Activated T-helper 1 cell treated with anti-CD3 and anti-CD28 coated beads, Interleukin-2, amount 50 U/mL, for 16 hours (primary cell): ENCODE data around the gene KMT5C.
A peak's percentile ranks its signal among the peaks of the same experiment; 100 is the strongest.

Source experiments
- DNase-seq, 2 donors: peaks; one replicate each; pipeline ENCODE4 v3.0.0-alpha.2; 2020; ENCODE audit warnings: low read depth in 1 of 2, low spot score in 1 of 2

Gene KMT5C

DNA sequence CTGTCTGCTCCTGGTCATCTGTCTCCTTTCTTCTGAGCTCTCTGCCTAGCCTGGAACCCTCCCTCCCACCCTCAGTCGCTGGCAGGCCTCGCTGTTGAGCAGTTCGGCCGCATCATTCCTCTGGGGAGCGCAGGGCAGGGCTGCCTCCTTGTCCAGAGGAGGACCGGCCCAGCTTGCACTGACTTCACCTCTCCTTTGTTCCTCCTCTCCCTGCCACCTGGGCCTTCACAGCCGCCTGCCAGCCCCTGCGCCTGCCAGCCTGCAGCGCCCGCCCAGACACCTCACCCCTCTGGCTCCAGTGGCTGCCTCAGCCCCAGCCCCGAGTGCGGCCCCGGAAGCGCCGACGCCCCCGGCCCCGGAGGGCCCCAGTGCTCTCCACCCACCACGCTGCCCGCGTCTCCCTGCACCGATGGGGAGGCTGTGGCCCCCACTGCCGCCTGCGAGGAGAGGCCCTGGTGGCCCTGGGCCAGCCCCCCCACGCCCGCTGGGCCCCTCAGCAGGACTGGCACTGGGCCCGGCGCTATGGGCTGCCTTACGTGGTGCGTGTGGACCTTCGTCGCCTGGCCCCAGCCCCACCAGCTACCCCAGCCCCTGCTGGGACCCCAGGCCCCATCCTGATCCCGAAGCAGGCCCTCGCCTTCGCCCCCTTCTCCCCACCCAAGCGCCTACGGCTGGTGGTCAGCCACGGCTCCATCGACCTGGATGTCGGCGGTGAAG is 7.2 kb downstream of the KMT5C start:
- DNase-seq: no peak

DNA sequence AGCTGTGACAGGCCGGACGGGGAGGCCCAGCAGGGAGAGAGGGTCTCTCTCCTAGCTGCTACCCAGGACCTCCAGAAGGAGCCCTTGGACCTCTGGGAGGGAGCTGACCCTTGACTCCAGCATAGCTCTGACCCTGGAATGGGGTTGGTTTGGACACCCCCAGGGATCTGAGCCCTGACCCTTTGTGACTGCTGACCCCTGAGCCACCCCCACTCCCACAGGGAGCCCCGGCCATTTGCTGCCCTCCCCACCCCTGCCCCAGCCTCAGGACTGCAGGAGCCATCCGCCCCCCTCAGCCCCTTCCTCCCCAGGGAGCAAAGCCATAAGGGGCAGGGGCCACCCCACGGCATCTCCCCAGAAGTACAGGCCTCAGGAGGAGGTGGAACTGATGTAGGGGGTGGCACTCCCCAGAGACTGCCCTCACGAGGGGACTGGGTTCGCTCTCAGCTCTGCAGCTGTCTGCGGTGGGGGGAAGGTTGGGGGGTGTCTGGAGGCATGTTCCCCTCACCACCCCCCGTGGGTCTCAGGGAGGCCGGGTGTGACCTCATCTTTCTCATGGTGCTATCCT is 7.8 kb downstream of the KMT5C start:
- DNase-seq: no peak

DNA sequence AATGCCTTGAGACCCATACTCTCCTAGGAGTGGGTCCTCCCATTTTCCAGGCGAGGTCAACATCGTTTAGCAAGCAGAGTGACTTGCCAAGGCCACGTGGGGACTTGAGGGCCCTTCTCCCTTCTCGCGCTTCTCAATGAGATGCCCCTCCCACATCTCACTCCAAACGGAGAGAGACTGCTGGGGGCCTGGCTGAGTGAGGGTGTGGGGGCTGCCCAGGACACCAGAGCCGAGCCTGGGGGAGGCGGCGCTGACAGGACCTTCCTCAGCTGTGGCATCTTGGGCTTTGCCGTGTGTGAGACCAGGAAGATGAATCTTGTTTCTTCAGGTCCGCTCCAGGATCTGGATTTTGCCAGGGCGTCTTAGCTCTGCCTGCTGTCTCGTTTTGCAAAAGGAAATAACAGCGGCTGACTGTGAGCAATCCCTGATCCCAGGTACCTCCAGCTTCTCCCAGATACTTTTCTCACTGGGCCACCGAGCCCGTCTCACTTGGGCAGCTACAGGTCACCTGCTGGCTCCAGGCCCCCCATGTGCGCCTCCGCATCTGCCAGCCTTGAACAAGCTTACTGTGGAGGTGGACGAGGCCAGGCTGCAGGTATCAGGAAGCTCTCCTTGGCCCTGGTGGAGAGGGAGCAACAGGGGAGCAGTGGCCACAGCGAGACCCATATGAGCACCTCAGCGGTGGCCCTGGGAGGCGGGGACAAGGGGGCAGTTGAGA is 8.8 kb downstream of the KMT5C start:
- DNase-seq: no peak

DNA sequence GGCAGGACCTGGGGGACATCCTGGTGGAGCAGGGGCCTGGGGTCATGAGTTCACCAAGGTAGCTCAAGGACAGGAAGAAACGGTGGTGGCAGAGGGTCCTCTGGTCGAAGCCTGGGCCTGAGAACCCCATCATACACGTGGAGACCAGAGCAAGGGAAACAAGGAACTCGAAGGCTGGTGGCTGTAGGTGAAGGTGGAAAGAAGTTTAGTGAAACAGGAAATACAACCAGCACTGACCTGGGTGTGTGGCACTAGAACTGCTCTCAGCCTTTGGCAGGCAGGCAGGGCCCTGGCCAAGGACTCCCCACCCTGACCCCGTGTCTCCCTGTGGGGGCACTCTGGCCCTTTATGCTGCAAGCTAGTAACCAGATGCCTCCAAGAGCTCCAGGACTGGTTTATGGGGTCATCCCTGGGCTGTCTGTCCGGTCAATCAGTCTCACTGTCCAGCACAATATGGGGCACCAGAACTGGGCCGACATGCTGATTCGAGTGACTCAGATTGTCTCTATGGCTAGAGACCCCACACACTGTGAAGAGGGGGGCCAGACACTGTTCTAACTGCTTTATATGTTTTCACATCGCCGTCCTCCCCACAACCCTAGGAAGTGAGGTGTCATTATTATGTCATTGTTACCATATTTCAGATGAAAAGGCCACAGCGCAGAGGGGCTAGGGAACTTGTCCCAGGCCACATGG is 11.1 kb downstream of the KMT5C start:
- no peak for DNase-seq

DNA sequence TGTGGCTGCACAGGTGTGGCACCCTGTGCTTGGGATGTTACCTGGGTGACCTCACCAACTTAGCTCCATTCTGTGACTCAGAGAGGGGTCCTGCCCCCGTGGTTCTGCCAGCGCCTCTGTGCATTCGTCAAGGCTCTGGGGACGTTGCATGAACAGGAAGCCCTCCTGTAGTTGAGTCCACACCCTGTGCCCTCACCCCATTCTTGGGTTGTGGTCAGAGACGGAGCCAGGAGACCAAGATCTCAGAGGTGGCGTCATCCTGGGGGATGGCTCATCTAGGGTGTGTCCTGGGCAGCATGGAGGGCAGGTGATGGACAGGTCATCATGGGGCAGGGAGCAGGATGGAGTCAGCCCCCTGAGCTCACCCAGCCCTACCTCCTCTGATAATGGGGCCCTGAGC is 12.4 kb downstream of the KMT5C start:
- DNase-seq: no peak

DNA sequence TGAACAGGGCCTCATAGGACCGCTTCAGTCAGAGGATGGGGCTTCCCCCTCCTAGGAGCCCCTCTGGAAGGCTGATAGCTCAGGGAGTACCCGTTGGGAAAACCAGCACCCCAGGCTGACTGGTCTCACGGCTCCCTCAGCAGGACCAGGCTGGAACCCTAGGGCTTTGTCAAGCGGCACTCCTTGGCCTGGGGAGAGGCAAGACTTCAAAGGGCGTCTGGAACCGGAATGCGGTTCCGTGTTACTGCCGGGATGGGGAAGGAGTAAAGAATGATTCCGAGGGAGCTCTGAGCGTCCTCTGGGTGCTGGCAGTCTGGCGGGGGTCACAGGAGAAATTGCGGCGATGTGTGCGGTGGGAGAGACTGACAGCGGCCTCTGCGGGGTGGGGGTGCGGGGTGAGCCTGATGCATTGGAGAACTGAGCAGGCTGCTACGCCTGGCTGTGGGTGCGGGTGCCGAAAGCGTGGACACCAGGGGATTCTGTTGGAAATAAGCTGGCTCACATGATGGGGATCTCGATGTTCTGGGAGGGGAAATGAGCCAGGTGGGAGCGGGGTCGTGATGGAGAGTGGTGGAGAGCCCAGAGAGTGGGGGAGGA is 13.0 kb downstream of the KMT5C start:
- DNase-seq: no peak

DNA sequence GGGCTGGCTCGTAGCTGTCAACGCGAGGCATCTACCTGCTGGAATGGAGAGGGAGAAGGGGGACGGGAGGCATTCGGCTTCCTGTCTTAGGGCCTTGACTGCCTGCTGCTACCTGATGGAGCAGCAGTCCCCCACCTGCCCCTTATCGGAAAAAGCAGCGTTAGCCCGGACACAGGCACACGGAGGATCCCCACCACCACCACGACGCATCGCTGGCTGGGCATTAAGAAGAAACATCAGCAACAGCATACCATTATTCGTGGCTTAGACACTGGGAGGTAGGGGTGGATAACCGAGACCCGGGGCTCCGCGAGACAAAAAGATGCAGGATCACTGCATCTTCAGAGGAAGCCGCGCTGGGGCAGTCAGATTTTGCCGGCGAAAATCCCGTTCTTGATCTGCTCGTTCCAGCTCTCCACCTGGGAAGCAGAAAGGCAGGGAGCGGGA is 13.7 kb downstream of the KMT5C start:
- DNase-seq: no peak

DNA sequence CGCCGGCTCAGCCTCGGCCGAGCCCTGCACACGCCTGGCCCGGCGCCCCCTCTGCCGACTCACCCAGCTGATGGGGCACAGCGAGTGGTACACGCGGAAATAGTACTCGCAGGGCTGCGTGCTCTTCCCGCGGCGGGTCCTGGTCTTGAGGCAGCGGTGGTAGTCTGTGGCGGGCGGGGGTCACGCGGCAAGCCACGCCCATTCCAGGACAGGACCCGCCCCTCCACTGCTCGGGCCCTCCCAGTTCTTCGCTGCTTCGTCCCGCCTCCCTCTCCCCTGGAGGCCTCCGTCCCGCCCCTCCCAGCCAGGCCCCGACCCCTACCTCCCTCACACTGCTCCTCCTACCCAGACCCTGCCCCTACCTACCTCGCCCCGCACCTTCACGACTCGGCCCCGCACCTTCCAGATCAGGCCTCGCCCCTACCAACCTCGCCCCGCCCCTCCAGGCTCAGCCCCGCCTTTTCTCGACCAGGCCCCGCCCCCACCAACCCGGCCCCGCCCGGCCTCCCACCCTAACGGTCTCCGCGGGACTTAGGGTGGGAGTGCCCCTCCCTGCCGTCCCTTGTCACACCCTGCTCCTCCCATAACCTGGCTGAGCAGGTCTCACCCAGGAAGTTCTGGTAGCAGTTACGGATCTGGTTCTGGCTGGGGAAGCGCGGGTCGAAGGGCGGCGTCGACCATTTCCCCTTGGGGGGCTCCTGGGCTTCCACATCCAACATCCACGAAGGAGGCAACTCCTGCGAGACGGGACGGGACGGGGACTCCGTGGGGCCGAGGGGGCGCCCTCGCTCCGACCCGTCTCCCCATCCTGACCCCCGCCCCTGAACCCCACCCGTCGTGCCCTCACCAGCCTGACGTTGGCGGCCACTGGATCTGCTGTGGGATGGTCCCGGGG is 14.4 kb downstream of the KMT5C start:
- peak in 1 of 2 donors; percentile 30 for DNase-seq

DNA sequence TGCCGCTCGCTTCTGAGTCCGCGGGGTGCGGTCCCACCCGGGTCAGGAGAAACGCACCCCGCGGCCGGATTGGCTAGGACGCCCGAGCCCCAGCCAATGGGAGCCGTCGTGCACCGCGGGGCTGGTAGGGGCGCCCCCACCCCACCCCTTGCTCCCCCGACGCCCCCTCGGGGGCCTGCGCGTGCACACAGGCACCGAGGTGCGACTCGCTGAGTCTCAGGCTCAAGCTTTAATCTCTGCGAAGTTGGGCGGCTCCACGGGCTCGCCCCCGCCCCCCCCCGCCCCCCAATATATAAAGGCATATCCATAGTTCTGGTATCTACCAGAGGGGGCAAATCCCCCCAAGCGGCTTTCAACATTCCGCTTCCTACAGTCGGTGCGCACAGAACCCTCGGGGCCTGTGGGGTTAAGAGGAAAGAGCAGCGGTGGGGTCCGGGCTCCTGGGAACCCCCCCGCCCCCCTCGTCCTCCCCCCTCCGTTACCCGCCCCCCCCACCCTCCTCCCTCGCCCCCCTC is 15.1 kb downstream of the KMT5C start, which contains the start of gene COX6B2:
TSS of gene COX6B2 (minus strand) at position 22 of the 515 bp plus-strand sequence. CDS start 198 bp downstream, outside the sequence.
- no peak for DNase-seq

DNA sequence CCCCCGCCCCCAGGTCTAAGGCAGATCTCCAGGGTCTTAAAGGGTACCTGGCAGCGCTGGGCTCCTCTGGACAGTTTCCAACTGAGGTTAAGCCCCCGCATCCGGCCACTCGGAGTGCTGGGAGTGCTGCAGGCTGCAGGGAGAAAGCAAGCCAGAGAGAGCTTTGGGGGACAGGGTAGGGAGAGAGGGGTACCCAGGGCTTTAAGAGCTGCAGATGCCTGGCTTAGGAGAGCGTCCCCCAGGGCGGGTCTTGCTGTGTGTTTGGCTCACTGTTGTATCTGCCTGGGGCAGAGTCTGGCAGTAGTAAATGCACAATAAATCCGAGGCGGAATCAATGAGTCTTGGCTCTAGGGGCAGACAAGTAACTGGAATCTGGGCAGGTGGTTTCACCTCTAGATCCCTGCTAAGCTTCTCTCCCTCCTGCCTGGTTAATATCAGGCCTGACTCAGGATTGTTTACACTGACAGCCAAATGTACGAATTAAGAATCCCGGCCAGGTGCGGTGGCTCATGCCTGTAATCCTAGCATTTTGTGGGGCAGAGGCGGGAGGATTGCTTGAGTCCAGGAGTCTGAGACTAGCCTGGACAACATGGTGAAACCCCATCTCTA is 15.6 kb downstream of the KMT5C start:
- DNase-seq: no peak

DNA sequence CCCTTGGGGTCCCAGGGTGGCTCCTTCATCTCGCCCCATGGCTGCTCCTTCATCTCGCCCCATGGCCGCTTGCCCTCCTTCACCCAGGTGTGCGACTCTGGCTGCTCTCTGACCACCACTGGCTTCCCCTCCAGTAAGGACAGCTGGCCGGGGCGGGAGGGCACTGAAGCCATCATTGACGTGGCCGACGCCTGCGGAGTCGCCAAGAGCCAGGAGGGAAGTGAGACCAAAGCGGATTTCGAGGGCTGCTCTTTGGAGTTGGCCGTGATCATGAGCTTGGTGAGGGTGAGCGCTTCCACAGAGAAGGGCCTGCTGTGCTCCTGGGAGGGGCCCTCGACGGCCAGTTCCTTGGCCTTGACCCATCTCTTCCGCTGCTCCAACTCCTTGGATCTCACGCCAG is 18.8 kb downstream of the KMT5C start:
- no peak for DNase-seq

DNA sequence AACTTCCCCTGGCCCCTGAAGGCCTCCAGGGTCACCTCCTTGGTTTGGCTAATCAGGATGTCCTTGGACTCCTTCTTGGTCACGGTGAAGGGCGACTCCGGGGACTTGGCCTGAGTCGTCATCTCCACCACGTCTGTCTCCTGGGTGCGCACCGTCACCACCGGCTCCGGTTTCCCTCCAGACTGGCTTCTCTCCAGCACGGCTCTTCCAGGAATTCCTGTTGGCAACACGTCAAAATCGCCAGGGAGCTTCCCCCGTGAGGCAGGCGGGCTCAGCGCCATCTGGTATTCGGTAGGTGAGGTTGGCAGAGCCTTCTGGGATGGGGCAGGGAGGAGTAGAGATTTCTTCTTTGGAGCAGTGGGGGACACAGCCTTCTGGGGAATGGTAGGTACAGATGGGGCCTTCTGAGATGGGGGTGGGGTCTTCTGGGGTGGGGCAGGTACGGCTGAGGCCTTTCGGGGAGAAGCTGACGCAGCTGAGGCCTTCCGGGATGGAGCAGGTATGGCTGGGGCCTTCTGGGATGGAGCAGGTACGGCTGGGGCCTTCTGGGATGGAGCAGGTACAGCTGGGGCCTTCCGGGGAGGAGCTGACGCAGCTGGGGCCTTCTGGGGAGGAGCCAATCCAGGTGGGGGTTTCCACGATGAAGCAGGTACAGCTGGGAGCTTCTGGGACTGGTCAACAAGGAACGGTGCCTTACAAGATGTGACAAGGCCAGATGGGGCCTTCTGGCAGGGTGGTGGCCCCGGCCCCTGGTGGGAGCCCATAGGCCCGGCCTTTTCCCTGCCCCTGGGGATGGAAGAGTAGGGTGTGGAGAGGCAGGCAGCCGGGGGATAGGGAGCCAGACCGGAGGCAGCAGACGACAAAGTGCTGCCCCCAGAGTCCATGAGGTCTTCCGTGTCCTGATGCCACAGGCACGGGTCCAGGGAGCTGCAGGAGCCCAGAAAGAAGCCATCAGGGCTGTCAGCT is 19.6 kb downstream of the KMT5C start:
- DNase-seq: no peak

DNA sequence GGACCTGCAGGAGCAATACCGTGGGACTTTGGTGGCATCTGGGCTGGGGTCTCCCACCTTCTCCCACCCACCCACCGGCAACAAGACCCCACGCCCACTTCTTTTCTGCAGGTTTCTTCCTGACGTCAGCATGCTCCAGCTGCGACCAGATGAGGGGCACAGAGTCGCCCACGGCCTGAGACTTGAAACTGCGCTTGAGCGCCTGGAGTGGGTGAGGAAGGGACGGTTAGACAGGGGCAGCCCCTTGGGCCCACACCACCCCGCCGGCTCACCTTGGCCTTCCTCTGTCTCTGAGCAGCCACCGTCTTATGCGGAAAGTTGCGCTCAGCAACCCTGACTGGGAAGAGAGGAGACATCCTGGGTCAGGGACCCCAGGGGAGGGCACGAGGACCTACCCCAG is 21.2 kb downstream of the KMT5C start:
- DNase-seq: no peak

DNA sequence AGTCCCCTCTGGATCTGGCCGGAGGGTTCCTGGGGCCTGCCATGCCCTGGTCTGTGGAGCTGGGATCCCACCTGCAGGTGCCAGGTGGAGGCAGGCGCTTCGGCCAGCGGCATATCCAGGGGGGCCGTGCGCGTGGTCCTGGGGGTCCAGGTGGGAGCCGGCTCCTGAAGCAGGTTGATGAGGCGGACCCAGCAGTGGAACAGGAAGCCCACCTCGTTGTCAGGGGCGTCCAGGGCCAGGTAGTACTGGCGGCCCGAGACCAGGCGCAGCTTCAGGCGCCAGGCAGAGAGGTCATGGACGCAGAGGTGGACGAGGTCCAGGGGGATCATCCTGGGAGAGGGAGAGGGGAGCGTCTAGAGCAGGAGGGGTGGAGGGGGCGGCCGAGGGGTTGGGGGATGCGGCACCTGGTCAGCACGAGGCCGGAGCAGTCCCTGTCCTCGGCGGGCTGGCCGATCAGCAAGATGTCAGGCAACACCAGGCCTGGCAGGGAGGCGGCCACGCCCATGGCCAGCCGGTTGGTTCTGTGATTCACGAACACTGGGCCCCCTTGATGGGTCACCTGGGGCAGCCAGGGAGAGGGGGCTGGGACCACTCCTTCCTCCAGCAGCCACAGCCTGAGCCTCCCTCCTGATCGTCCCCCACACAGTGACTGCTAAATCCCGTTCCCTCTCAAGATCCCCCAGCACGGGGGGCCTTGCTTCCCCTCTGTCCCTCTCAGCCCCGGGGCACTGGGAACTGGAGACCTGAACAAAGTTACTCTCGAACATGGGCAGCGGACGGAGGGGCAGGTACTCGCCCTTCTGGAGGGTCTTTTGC is 22.7 kb downstream of the KMT5C start:
- DNase-seq: no peak

DNA sequence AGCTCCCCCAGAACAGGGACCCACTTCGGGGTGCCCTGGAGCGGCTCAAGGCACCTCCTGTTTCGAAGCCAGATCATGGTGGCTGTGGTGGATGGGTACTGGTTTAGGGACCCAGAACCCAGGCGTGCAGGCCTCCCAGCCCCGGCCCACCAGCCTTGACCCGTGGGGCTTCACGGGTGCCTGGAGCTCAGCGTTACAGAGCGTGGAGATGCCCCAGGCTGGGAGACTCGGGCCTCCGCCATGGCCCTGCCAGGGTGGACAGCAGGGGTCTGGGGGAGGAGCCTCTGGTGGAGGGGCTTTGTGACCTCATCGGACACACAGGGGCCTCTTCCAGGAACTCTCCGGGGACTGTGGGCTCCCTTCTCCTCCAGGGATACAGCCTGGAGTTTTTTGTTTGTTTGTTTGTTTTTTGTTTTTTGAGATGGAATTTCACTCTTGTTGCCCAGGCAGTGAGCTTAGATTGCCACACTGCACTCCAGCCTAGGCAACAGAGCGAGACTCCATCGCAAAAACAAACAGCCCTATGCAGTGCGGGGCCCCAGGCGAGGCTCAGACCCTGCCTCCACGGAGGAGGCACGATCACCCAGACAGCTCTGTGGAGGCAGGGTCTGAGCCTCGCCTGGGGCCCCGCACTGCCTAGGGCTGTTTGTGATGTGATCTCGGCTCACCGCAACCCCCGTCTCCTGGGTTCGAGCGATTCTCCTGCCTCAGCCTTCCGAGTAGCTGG is 23.5 kb downstream of the KMT5C start, which contains the start of gene GARIN5B:
TSS of gene GARIN5B (minus strand) at position 271 of the 727 bp plus-strand sequence. CDS start at position 77, 194 bp downstream.
- DNase-seq: no peak

DNA sequence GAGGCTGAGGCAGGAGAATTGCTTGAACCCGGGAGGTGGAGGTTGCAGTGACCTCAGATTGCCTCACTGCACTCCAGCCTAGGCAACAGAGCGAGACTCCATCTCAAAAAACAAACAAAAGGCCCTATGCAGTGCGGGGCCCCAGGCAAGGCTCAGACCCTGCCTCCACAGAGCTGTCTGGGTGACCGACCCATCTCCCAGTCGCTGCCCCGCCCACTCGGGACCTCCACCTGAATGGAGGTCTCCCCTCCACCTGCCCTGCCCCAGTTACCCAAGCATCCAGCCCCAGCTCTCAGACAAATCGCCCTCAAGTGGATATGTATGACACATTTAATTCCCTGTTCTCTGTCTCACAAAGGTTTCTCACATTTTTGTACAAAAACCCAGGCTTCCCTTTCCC is 25.6 kb downstream of the KMT5C start:
- DNase-seq: no peak

DNA sequence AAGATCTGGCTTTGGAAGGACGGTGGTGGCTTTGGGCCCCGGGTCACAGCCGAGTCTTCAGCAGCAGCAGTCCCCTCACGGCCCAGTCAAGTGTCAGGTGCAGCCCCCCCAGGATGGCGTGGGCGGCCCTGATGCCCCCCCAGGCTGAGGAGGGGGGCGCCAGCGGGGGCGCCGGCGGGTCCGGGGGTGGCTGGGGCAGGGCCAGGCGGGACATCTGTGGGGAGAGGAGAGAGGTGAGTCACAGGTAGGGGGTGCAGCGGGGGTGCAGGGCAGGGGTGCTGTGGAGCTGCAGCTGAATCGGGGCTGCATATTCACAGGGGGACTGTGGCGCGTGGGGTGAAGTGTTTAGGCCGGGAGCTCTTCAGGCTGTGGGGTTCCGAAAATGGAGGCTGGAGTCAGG is 26.3 kb downstream of the KMT5C start:
- no peak for DNase-seq
